ENCODE data around the gene ADAP2.

- TF ChIP-seq, protein P1, sequence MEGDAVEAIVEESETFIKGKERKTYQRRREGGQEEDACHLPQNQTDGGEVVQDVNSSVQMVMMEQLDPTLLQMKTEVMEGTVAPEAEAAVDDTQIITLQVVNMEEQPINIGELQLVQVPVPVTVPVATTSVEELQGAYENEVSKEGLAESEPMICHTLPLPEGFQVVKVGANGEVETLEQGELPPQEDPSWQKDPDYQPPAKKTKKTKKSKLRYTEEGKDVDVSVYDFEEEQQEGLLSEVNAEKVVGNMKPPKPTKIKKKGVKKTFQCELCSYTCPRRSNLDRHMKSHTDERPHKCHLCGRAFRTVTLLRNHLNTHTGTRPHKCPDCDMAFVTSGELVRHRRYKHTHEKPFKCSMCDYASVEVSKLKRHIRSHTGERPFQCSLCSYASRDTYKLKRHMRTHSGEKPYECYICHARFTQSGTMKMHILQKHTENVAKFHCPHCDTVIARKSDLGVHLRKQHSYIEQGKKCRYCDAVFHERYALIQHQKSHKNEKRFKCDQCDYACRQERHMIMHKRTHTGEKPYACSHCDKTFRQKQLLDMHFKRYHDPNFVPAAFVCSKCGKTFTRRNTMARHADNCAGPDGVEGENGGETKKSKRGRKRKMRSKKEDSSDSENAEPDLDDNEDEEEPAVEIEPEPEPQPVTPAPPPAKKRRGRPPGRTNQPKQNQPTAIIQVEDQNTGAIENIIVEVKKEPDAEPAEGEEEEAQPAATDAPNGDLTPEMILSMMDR (conservative IDR thresholded peaks at IDR 0.05) = no peak
- no peak for TF ChIP-seq EZH2 (IDR thresholded peaks at IDR 0.05; ENCODE audit: low read depth)
Measured at GRCh38 chr17:30917050-30917449, 4.7 kb upstream of the ADAP2 start.

Measured in PC-9 (cell line).